Measurements from ENCODE around the gene PCDHGA12.
"Not testable (repeated sequence)": the region's sequence is repeated elsewhere in the genome, so short reads cannot be mapped to it uniquely, and the experiment has no call there.

Gene PCDHGA12

DNA sequence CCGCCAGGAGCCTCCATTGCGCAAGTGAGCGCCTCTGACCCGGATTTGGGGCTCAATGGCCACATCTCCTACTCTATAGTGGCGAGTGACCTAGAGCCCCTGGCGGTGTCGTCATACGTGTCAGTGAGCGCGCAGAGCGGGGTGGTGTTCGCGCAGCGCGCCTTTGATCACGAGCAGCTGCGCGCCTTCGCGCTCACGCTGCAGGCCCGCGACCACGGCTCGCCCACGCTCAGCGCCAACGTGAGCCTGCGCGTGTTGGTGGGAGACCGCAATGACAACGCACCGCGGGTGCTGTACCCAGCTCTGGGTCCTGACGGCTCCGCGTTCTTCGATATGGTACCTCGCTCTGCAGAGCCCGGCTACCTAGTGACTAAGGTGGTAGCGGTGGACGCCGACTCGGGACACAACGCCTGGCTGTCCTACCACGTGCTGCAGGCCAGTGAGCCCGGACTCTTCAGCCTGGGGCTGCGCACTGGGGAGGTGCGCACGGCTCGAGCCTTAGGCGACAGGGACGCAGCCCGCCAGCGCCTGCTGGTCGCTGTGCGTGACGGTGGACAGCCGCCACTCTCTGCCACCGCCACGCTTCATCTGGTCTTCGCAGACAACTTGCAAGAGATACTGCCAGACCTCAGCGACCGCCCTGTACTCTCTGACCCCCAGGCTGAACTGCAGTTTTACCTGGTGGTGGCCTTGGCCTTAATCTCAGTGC lies 20.6 kb upstream of the PCDHGA12 start:
- DNase-seq, result no peak

DNA sequence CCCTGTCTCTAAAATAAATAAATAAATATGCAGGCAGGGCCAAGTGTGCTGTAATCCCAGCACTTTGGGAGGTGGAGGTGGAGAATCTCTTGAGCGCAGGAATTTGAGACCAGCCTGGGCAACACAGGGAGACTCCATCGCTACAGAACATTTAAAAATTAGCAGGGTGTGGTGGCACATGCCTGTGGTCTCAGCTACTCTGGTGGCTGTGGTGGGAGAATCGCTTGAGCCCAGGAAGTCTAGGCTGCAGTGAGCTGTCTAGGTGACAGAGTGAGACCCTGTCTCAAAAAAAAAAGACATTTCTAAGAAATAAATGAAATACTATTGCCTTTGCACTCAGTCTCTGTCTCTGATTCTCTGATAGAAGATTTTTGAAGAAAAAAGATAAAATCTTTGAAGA lies 18.7 kb upstream of the PCDHGA12 start:
- DNase-seq, result no peak

DNA sequence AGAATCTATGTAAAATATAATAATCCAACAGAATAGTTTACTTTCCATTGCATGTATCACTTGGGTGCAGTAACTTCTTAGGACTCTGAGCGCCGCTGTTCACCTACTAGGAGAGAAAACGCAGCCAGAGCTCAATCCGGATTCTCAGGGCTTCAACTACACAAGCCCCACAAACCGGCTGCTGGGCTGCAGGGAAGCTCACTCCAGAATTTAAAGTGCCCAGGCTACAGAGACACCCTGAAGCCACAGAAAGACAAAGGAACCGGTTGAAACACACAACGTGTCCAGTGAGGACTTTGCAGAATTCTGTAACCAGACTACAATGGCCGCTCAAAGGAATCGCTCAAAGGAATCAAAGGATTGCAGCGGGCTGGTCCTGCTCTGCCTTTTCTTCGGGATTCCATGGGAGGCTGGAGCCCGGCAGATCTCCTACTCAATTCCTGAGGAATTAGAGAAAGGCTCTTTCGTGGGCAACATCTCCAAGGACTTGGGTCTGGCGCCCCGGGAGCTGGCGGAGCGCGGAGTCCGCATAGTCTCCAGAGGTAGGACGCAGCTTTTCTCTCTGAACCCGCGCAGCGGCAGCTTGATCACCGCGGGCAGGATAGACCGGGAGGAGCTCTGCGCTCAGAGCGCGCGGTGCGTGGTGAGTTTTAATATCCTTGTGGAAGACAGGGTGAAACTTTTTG lies 17.3 kb upstream of the PCDHGA12 start, which contains the start of gene PCDHGA10:
Gene PCDHGA10 (plus strand): TSS at position 134 of the 686 bp plus-strand sequence. CDS start 189 bp downstream, at position 323.
- DNase-seq, result no peak

DNA sequence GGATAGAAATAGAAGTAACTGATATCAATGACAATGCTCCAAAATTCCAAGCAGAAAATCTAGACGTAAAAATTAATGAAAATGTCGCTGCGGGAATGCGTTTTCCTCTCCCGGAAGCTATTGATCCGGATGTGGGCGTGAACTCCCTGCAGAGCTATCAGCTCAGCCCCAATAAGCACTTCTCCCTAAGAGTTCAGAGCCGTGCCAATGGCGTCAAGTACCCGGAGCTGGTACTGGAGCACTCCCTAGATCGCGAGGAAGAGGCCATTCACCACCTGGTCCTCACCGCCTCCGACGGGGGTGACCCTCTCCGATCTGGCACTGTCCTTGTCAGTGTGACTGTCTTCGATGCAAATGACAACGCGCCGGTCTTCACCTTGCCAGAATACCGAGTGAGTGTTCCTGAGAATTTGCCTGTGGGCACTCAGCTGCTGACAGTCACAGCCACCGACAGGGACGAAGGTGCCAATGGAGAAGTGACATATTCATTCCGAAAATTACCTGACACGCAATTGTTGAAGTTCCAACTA lies 16.7 kb upstream of the PCDHGA12 start:
- no peak for DNase-seq

DNA sequence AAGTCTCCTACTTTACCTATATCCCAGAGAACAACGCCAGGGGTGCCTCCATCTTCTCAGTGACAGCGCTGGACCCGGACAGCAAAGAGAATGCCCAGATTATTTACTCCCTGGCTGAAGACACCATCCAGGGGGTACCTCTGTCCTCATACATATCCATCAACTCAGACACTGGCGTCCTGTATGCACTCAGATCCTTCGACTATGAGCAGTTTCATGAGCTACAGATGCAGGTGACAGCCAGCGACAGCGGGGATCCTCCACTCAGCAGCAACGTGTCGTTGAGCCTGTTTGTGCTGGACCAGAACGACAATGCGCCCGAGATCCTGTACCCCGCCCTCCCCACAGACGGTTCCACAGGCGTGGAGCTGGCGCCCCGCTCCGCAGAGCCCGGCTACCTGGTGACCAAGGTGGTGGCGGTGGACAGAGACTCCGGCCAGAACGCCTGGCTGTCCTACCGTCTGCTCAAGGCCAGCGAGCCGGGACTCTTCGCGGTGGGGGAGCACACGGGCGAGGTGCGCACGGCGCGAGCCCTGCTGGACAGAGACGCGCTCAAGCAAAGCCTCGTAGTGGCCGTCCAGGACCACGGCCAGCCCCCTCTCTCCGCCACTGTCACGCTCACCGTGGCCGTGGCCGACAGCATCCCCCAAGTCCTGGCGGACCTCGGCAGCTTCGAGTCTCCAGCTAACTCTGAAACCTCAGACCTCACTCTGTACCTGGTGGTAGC lies 15.6 kb upstream of the PCDHGA12 start:
- not testable (repeated sequence) for DNase-seq

DNA sequence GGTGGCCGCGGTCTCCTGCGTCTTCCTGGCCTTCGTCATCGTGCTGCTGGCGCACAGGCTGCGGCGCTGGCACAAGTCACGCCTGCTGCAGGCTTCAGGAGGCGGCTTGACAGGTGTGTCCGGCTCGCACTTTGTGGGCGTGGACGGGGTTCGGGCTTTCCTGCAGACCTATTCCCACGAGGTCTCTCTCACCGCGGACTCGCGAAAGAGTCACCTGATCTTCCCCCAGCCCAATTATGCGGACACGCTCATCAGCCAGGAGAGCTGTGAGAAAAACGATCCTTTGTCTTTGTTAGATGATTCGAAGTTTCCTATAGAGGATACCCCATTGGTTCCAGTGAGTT lies 15.1 kb upstream of the PCDHGA12 start:
- DNase-seq, result not testable (repeated sequence)

DNA sequence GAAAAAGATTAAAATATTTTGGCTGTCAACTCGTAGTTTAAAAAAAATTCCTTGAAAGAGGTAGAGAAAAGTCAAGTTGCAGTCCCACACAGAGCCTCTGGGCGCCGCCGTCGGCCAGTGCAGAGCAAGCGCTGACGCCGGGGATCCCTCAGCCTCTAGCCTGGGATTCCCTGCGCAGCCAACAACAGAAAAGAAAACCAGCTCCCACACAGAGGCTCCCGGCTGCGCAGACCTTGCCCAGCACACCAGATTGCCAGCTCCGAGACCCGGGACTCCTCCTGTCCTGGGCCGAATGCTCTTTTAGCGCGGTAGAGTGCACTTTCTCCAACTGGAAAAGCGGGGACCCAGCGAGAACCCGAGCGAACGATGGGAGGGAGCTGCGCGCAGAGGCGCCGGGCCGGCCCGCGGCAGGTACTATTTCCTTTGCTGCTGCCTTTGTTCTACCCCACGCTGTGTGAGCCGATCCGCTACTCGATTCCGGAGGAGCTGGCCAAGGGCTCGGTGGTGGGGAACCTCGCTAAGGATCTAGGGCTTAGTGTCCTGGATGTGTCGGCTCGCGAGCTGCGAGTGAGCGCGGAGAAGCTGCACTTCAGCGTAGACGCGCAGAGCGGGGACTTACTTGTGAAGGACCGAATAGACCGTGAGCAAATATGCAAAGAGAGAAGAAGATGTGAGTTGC lies 12.7 kb upstream of the PCDHGA12 start, which contains the start of gene PCDHGB7:
Gene PCDHGB7 (plus strand): TSS at position 184 of the 679 bp plus-strand sequence. CDS start 183 bp downstream, at position 367.
- peak; percentile 26 for DNase-seq

DNA sequence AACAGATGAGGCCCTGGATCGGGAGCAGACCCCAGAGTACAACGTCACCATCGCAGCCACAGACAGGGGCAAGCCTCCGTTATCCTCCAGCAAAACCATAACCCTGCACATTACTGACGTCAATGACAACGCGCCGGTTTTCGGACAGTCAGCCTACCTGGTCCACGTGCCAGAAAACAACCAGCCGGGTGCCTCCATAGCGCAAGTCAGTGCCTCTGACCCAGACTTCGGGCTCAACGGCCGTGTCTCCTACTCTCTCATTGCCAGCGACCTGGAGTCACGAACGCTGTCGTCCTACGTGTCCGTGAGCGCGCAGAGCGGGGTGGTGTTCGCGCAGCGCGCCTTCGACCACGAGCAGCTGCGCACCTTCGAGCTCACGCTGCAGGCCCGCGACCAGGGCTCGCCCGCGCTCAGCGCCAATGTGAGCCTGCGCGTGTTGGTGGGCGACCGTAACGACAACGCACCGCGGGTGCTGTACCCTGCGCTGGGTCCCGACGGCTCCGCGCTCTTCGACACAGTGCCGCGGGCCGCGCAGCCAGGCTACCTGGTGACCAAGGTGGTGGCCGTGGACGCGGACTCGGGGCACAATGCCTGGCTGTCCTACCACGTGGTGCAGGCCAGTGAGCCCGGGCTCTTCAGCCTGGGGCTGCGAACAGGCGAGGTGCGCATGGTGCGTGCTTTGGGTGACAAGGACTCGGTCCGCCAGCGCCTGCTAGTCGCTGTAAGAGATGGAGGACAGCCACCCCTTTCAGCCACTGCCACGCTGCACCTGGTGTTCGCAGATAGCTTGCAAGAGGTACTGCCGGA lies 11.0 kb upstream of the PCDHGA12 start:
- no peak for DNase-seq

DNA sequence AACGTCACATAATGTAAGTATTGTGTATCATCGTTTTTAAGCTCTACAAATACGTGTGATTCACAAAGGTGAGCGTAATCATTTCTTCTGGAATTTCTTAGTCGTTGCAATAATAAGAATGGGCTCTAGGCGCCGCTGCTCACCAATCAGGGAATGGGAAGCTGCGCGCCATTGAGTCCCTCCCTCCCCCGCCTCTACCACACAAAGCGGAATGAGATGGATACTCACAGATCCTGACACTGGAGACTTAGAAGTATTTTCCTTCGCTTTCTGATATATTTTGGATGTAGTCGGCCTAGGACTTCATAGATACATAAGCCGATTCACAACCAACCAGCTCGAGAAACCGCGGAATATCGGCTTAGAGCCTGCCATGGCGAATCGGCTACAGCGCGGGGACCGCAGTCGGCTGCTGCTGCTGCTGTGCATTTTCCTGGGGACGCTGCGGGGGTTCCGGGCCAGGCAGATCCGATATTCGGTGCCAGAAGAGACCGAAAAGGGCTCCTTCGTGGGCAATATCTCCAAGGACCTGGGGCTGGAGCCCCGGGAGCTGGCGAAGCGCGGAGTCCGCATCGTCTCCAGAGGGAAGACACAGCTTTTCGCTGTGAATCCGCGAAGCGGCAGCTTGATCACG lies 9.3 kb upstream of the PCDHGA12 start, which contains the start of gene PCDHGA11:
Gene PCDHGA11 (plus strand): TSS at position 197 of the 634 bp plus-strand sequence. CDS start 177 bp downstream, at position 374.
- DNase-seq, result no peak

DNA sequence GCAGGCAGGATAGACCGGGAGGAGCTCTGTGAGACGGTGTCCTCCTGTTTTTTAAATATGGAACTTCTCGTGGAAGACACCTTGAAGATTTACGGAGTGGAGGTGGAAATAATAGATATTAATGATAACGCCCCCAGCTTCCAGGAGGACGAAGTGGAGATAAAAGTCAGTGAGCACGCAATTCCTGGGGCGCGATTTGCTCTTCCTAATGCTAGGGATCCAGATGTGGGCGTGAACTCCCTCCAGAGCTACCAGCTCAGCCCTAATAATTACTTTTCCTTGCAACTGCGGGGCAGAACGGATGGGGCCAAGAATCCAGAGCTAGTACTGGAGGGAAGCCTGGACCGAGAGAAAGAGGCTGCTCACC lies 8.8 kb upstream of the PCDHGA12 start:
- no peak for DNase-seq

DNA sequence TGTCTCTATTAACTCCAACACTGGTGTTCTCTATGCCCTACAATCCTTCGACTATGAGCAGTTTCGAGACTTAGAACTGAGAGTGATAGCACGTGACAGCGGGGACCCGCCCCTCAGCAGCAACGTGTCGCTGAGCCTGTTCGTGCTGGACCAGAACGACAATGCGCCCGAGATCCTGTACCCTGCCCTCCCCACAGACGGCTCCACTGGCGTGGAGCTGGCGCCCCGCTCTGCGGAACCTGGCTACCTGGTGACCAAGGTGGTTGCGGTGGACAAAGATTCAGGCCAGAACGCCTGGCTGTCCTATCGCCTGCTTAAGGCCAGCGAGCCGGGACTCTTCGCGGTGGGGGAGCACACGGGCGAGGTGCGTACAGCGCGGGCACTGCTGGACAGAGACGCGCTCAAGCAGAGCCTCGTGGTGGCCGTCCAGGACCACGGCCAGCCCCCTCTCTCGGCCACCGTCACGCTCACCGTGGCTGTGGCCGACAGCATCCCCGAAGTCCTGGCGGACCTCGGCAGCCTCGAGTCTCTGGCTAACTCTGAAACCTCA lies 7.5 kb upstream of the PCDHGA12 start:
- no peak for DNase-seq

DNA sequence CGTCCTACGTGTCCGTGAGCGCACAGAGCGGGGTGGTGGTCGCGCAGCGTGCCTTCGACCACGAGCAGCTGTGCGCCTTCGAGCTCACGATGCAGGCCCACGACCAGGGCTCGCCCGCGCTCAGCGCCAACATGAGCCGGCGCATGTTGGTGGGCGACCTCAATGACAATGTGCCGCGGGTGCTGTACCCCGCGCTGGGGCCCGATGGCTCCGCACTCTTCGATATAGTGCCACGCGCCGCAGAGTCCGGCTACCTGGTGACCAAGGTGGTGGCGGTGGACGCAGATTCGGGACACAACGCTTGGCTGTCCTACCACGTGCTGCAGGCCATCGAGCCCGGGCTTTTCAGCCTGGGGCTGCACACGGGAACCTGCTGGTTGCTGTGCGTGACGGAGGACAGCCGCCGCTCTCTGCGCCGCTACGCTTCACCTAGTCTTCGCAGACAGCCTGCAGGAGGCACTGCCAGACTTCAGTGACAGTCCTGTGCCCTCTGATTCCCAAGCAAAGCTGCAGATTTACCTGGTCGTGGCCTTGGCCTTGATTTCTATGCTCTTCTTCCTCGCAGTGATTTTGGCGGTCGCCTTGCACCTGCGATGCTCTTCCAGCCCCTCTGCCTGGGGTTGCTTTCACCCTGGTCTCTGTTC lies 2.4 kb upstream of the PCDHGA12 start:
- DNase-seq, result no peak

DNA sequence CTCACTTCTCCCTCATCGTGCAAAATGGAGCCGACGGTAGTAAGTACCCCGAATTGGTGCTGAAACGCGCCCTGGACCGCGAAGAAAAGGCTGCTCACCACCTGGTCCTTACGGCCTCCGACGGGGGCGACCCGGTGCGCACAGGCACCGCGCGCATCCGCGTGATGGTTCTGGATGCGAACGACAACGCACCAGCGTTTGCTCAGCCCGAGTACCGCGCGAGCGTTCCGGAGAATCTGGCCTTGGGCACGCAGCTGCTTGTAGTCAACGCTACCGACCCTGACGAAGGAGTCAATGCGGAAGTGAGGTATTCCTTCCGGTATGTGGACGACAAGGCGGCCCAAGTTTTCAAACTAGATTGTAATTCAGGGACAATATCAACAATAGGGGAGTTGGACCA lies 979 bp downstream of the PCDHGA12 start:
- DNase-seq, result no peak

DNA sequence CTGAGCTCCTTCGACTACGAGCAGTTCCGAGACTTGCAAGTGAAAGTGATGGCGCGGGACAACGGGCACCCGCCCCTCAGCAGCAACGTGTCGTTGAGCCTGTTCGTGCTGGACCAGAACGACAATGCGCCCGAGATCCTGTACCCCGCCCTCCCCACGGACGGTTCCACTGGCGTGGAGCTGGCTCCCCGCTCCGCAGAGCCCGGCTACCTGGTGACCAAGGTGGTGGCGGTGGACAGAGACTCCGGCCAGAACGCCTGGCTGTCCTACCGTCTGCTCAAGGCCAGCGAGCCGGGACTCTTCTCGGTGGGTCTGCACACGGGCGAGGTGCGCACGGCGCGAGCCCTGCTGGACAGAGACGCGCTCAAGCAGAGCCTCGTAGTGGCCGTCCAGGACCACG lies 2.0 kb downstream of the PCDHGA12 start:
- not testable (repeated sequence) for DNase-seq

DNA sequence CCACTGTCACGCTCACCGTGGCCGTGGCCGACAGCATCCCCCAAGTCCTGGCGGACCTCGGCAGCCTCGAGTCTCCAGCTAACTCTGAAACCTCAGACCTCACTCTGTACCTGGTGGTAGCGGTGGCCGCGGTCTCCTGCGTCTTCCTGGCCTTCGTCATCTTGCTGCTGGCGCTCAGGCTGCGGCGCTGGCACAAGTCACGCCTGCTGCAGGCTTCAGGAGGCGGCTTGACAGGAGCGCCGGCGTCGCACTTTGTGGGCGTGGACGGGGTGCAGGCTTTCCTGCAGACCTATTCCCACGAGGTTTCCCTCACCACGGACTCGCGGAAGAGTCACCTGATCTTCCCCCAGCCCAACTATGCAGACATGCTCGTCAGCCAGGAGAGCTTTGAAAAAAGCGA lies 2.4 kb downstream of the PCDHGA12 start:
- not testable (repeated sequence) for DNase-seq

DNA sequence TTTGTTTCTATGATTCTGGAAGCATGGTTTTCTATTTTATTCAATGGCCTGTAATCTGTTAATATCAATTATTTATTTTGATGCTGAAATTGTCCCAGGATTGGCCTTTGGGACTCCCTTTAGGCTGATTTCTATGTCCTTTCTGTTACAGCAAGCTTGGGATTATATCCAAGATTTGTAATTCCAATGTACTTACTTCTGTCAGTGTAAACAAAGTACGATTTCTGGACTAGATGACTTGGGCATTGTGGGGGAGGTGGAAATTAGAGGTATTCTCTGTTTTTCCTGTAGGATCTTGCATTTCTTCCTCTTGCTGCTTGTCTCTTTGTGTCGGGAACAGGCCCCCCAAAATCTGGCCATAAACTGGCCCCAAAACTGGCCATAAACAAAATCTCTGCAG lies 3.7 kb downstream of the PCDHGA12 start:
- DNase-seq, result no peak

DNA sequence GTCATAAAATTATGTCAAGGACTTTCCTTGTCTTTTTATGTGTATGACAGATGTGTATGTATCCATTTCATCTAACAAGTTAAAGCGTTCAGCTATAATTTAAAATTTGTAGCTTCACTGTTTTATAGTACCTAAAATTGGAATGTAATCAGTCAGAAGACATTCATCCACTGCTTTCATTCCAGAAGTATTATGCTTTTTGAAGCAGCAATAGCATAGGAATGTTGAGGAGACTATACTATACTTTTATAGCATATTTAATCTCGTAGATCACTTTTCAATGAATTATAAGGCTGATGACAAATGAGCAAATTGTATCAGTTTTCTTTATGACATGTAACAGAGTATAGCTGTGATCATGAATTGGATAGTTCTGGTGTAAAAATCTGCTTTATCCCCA lies 6.9 kb downstream of the PCDHGA12 start:
- no peak for DNase-seq

DNA sequence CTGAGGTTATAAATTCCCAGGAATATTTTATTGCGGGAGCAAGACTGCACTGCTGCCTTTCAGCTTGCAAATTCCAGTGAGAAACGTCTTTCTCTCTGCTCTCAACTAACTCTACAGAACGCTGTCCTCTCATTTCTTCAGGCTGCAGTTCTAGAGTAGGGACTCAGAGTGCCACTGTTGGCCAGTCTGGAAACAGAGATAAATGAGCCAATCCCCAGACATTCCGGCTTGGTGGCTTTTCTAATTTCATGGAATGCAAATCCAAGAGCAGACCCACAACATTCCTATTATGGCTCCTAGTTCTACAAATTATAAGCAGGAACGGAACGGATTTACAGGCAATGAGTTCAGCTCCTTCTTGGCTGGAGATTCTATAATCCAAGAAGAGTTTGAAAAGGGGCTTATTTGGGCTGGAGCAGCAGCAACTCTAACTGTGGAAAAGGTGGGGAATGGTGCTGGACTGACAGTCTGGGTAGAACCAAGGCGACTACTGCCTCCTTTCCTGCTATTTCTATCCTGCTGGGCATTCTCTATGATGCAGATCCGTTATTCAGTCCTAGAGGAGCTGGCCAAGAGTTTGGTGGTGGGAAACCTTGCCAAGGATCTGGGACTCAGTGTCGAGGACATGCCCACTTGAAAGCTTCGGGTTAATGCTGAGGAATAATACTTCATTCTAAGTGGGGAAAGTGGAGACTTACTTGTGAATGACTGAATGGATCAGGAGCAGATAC lies 9.3 kb downstream of the PCDHGA12 start:
- DNase-seq, result no peak

DNA sequence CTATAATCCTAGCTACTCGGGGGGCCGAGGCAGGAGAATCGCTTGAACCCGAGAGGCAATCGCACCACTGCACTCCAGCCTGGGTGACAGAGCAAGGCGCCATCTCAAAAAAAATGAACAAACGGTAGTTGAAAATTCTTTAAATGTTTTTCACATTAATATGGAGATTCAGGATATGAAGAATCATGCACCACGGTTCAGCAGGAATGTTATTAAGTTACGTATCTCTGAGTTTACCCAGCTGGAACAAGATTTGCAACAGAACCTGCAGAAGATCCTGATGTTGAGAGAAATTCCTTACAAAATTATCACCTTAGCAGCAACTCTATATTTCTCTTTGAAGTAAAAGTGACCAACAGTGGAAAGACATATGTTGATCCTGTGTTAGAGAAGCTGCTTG lies 10.0 kb downstream of the PCDHGA12 start:
- DNase-seq, result no peak
